Dermis lymphatic vessel endothelial cell (primary cell): ENCODE results near the gene RBM17. TPM values are rescaled to one million over a fixed set of nuclear protein-coding genes. Genes with fewer than 3 reads are reported as not detected.

Experiments
- total RNA-seq: library from RNA; depleted of rRNA; stranded (reverse); fragments of >200 nt; gene quantifications from 2 replicates; pipeline ENCODE4 v1.2.1, GENCODE V29; 2014

RBM17 gene
- 29.0 and 36.8 TPM in 2 replicates for total RNA-seq

GRCh38 chr10:6088721-6089333, at the start of gene RBM17:
Gene RBM17, plus strand, starts transcription at chr10:6089034. Its CDS starts 8,032 bp downstream, at chr10:6097066.

DNA sequence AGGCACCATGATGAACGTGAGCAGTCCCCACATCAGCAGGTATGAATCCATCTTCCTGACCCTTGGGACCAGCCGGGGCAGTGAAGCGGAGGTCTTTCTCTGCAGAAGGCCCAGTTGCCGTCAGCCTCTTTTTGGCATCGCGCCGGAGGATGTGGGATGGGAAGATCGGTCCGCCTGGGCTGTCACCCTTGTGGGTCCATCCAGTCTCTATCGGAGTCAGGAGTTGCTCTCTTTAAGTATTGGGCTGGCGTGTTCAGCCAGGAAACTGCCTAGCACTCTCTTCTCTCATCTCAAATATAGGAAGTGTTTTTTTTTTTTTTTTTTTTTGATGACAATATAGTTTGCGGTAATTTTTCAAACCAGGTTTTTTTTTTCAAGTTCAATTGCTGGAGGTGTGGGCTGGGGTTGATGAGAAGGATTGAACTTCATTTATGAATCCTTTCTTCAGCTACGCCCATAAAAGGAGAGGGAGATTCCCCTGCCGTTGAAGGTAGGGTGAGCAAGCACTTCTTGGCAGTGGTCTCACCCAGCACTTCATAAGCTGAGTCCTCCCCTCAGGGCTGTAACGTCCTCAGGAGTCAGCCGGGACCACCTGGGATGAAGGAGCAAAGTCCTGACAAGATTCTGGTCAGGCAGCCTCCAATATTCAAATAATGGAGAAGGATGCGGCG, 26.6 kb upstream of the RBM17 start, which contains the start of gene IL2RA:
IL2RA (minus strand) TSS at position 267 of the 671 bp plus-strand sequence; CDS start at position 51, 216 bp downstream.

Other genes starting within 250 kb of the RBM17 start
- gene ANKRD16, start 199.1 kb upstream of the RBM17 start, total RNA-seq: 4.1 and 5.3 TPM in 2 replicates
- gene FBH1, start 198.8 kb upstream of the RBM17 start, total RNA-seq: 74.9 and 75.1 TPM in 2 replicates
- 7.2 and 9.9 TPM in 2 replicates for gene IL15RA, start 111.5 kb upstream of the RBM17 start, total RNA-seq
- not detected in 2 replicates for gene IL2RA, start 26.7 kb upstream of the RBM17 start, total RNA-seq
- gene PFKFB3, start 113.9 kb downstream of the RBM17 start, total RNA-seq: 26.3 and 28.4 TPM in 2 replicates